Effector memory CD4-positive, alpha-beta T cell (primary cell): ENCODE measurements around the gene STOML1.
A peak's percentile ranks its signal among the peaks of the same experiment; 100 is the strongest.

Source experiments
- DNase-seq, 3 donors: peaks; one replicate each; pipeline ENCODE4 v3.0.0-alpha.2; 2020
- H3K27ac ChIP-seq: 2 replicates; pipeline ENCODE4 v1.7.0; 2013; ENCODE audit warnings: mild to moderate bottlenecking, low read length, moderate library complexity; ENCODE audit not compliant: insufficient read depth, poor library complexity, severe bottlenecking
- H3K27me3 ChIP-seq: replicated peaks from 2 replicates; pipeline ENCODE4 v1.7.0; 2013; ENCODE audit warnings: mild to moderate bottlenecking, low read length; ENCODE audit not compliant: insufficient read depth, control insufficient read depth, poor library complexity, severe bottlenecking
- H3K36me3 ChIP-seq: 2 replicates; pipeline ENCODE4 v1.7.0; 2013; ENCODE audit warnings: mild to moderate bottlenecking, low read length, moderate library complexity; ENCODE audit not compliant: control insufficient read depth, insufficient read depth
- H3K4me1 ChIP-seq: 2 replicates; pipeline ENCODE4 v1.7.0; 2013; ENCODE audit warnings: low read length, mild to moderate bottlenecking; ENCODE audit not compliant: control insufficient read depth, insufficient read depth, poor library complexity, severe bottlenecking
- H3K4me3 ChIP-seq: 2 replicates; pipeline ENCODE4 v1.7.0; 2013; ENCODE audit warnings: low read length, low read depth, mild to moderate bottlenecking; ENCODE audit not compliant: insufficient read depth, poor library complexity, severe bottlenecking
- H3K9me3 ChIP-seq: 2 replicates; pipeline ENCODE4 v1.7.0; 2013; ENCODE audit warnings: mild to moderate bottlenecking, low read length, moderate library complexity; ENCODE audit not compliant: control insufficient read depth

The STOML1 gene

GRCh38 chr15:73954188-73955145 lies 37.6 kb downstream of the STOML1 start:
- no peaks in the 10 kb centered on the region for H3K9me3 ChIP-seq
- H3K4me3 ChIP-seq = no peak overlapping the region
- peaks cover 9% of the 10 kb centered on the region for H3K4me1 ChIP-seq
- no peaks in the 10 kb centered on the region for H3K36me3 ChIP-seq
- H3K27ac ChIP-seq = no peak overlapping the region
- DNase-seq = no peak
- H3K27me3 ChIP-seq = no peaks in the 10 kb centered on the region

- H3K4me1 ChIP-seq = no peaks in the 10 kb centered on the region
- H3K9me3 ChIP-seq = no peaks in the 10 kb centered on the region
- DNase-seq = no peak
- no peak overlapping the region for H3K27ac ChIP-seq
- no peaks in the 10 kb centered on the region for H3K36me3 ChIP-seq
- H3K4me3 ChIP-seq = no peak overlapping the region
- H3K27me3 ChIP-seq = no peaks in the 10 kb centered on the region
These were observed 39.0 kb downstream of the STOML1 start for GRCh38 chr15:73952913-73953750.

- no peaks in the 10 kb centered on the region for H3K9me3 ChIP-seq
- DNase-seq = no peak
- H3K4me3 ChIP-seq = no peak overlapping the region
- H3K4me1 ChIP-seq = no peaks in the 10 kb centered on the region
- no peaks in the 10 kb centered on the region for H3K27me3 ChIP-seq
- no peak overlapping the region for H3K27ac ChIP-seq
- no peaks in the 10 kb centered on the region for H3K36me3 ChIP-seq
These were observed 39.8 kb downstream of the STOML1 start for GRCh38 chr15:73952171-73952912.

- no peak for DNase-seq
- Histone ChIP-seq H3K4me1 (no peaks in the 10 kb centered on the region), H3K36me3 (no peaks in the 10 kb centered on the region), H3K27me3 (no peaks in the 10 kb centered on the region), H3K27ac (no peak overlapping the region), H3K4me3 (no peak overlapping the region), H3K9me3 (no peaks in the 10 kb centered on the region)
These were observed 40.5 kb downstream of the STOML1 start for GRCh38 chr15:73951601-73952000.

DNA sequence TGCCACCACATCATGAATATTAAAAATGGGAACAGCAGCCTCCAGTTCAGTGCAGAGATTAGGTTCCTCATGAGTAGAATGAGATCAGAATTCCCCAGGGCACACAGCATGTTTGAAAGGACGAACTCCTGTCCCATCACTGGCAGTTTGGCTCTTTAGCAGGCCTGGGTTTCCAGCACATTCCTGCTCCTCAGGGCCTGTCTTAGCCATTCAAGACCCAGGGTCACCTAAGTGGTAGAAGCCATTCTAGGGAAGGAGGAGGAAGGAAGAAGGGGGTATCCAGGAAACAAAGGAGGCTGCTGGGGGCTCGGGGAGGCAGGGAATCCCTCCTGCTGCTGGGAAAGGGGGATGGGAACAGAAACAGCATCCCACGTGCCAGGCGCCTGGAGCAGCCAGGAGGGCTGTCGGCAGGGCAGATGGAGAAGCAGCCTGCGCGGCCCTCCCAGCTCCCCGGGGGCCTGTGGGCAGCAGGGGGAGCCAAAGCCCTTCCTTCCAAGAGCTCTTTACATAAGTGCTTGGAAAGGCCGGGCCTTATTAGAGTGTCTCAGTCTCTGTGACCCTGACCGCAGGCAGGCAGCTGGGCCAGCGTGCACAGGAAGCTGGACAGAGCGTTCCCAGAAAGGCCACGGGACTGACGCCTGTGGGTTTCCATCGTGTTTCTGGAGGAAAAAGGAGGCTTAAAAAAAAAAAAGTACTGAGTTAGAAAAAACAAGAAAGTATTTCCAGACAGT lies 41.1 kb downstream of the STOML1 start:
- DNase-seq = peak; percentile 36 to 57 (median 42)
- H3K27ac ChIP-seq = no peak overlapping the region
- H3K4me3 ChIP-seq = no peak overlapping the region
- H3K4me1 ChIP-seq = no peaks in the 10 kb centered on the region
- no peaks in the 10 kb centered on the region for H3K27me3 ChIP-seq
- H3K36me3 ChIP-seq = no peaks in the 10 kb centered on the region
- no peaks in the 10 kb centered on the region for H3K9me3 ChIP-seq

- Histone ChIP-seq H3K4me1 (no peaks in the 10 kb centered on the region), H3K4me3 (no peak overlapping the region), H3K27me3 (no peaks in the 10 kb centered on the region), H3K9me3 (no peaks in the 10 kb centered on the region), H3K36me3 (no peaks in the 10 kb centered on the region), H3K27ac (no peak overlapping the region)
- DNase-seq = no peak
These were observed 41.6 kb downstream of the STOML1 start for GRCh38 chr15:73950479-73950830.

DNA sequence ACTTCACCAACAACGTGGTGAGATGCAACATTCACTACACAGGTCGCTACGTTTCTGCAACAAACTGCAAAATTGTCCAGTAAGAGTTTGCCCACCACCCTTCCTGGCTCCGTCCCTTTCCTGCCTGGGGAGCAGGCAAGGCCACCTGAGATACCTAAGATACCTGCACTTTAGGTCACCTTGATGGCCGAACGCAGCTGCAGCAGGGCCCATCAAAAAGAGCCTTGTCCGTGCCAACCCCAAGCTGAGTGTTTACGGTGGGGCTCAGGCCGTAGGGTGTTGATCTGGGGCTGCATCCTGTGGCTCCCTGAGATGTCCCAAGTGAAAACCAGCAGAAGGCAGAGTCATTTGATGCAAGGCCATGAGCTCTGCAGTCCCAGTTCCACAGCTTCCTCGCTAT lies 42.6 kb downstream of the STOML1 start:
- Histone ChIP-seq H3K36me3 (no peaks in the 10 kb centered on the region), H3K4me3 (no peak overlapping the region), H3K27me3 (no peaks in the 10 kb centered on the region), H3K27ac (no peak overlapping the region), H3K9me3 (no peaks in the 10 kb centered on the region), H3K4me1 (no peaks in the 10 kb centered on the region)
- no peak for DNase-seq

- no peak overlapping the region for H3K27ac ChIP-seq
- no peaks in the 10 kb centered on the region for H3K27me3 ChIP-seq
- no peaks in the 10 kb centered on the region for H3K36me3 ChIP-seq
- H3K4me1 ChIP-seq = no peaks in the 10 kb centered on the region
- DNase-seq = no peak
- no peak overlapping the region for H3K4me3 ChIP-seq
- no peaks in the 10 kb centered on the region for H3K9me3 ChIP-seq
These were observed 43.1 kb downstream of the STOML1 start for GRCh38 chr15:73948982-73949381.

GRCh38 chr15:73948396-73948795 lies 43.7 kb downstream of the STOML1 start:
- Histone ChIP-seq H3K27ac (no peak overlapping the region), H3K36me3 (no peaks in the 10 kb centered on the region), H3K9me3 (no peaks in the 10 kb centered on the region), H3K4me1 (no peaks in the 10 kb centered on the region), H3K27me3 (no peaks in the 10 kb centered on the region), H3K4me3 (no peak overlapping the region)
- DNase-seq = no peak
